ENCODE measurements around the gene CAMTA1. TPM values are rescaled to one million over a fixed set of nuclear protein-coding genes. Genes with fewer than 3 reads are reported as not detected.

Gene CAMTA1
- polyA plus RNA-seq, 1 of the 3 experiments (the other 2 are of a cell fraction): 63.1 TPM

GRCh38 chr1:7267493-7267892 is 482.2 kb downstream of the CAMTA1 start:
- no peaks in the 10 kb centered on the region for H3F3A ChIP-seq (replicated peaks; ENCODE audit: insufficient read depth)
- peaks cover 0 to 36% of the 10 kb centered on the region in 2 experiments; a peak in 2 of 4 replicates for H3K4me1 ChIP-seq (ENCODE audit: control insufficient read depth in 1 of 2, insufficient read depth in 2 of 2, low read depth in 1 of 2, low read length in 1 of 2)
- ChIA-PET CTCF (interaction anchor here (1.0 to 1.3 kb wide), 2 partner anchors 8 to 197 kb away, joined by 3 to 5 read pairs; no protein-coding TSS in a partner anchor), POLR2A (no interaction called here)
- H3K9ac ChIP-seq: no peak overlapping the region
- H3K9me2 ChIP-seq: no peaks in the 10 kb centered on the region
- H3K36me3 ChIP-seq (replicated peaks in 1 of 2; ENCODE audit: control insufficient read depth in 1 of 2, insufficient read depth in 2 of 2, low read length in 1 of 2): no peaks in the 10 kb centered on the region
- no peak overlapping the region for H3K4me3 ChIP-seq (ENCODE audit: low read depth in 2 of 2, low read length in 1 of 2)
- no peaks in the 10 kb centered on the region for H3K27me3 ChIP-seq (ENCODE audit: insufficient read depth)
- no peak overlapping the region for H2AFZ ChIP-seq (ENCODE audit: low read depth)
- H3K79me2 ChIP-seq (ENCODE audit: insufficient read depth): no peaks in the 10 kb centered on the region
- H3K9me3 ChIP-seq: no peaks in the 10 kb centered on the region; the same call in 1 of the 2 replicates
- TF ChIP-seq JUND (IDR thresholded peaks at IDR 0.05) (no peak), REST (IDR thresholded peaks at IDR 0.05; ENCODE audit: low read depth, low read length) (no peak), MEF2A (IDR thresholded peaks at IDR 0.05; ENCODE audit: borderline replicate concordance, low read depth) (no peak), RAD21 (IDR thresholded peaks at IDR 0.05; ENCODE audit: low read length) (no peak), EP300 (IDR thresholded peaks at IDR 0.05; ENCODE audit: borderline replicate concordance in 1 of 2, low read depth in 1 of 2, low read length in 1 of 2) (no peak), CTCF (IDR thresholded peaks at IDR 0.05) (no peak), MXI1 (IDR thresholded peaks at IDR 0.05; ENCODE audit: low read depth, low read length) (no peak), FOXJ3 (CRISPR knock-in tag; IDR thresholded peaks at IDR 0.05) (no peak), POLR2AphosphoS5 (IDR thresholded peaks at IDR 0.05; ENCODE audit: low read depth, low read length) (no peak), YY1 (IDR thresholded peaks at IDR 0.05; ENCODE audit: low read depth) (no peak), TAF1 (IDR thresholded peaks at IDR 0.05; ENCODE audit: borderline replicate concordance, low read depth, low read length) (no peak), GABPA (IDR thresholded peaks at IDR 0.05; ENCODE audit: low read depth) (no peak)
- H3K4me2 ChIP-seq: no peak overlapping the region
- H4K20me1 ChIP-seq (ENCODE audit: insufficient read depth): no peaks in the 10 kb centered on the region
- no peak overlapping the region for H3K27ac ChIP-seq (ENCODE audit: low read depth in 2 of 2, low read length in 1 of 2)
- DNase-seq: no peak

GRCh38 chr1:7268983-7269382 is 483.7 kb downstream of the CAMTA1 start:
- peaks cover 0 to 25% of the 10 kb centered on the region in 2 experiments; a peak in 2 of 4 replicates for H3K4me1 ChIP-seq (ENCODE audit: control insufficient read depth in 1 of 2, insufficient read depth in 2 of 2, low read depth in 1 of 2, low read length in 1 of 2)
- no peak overlapping the region for H3K27ac ChIP-seq (ENCODE audit: low read depth in 2 of 2, low read length in 1 of 2)
- CTCF ChIA-PET: no interaction called here
- H3K9me2 ChIP-seq: no peaks in the 10 kb centered on the region
- no peak overlapping the region for H3K9ac ChIP-seq
- peaks cover under 1% of the 10 kb centered on the region for H3F3A ChIP-seq (replicated peaks; ENCODE audit: insufficient read depth)
- no peaks in the 10 kb centered on the region for H3K79me2 ChIP-seq (ENCODE audit: insufficient read depth)
- no peaks in the 10 kb centered on the region for H4K20me1 ChIP-seq (ENCODE audit: insufficient read depth)
- H3K36me3 ChIP-seq (replicated peaks in 1 of 2; ENCODE audit: control insufficient read depth in 1 of 2, insufficient read depth in 2 of 2, low read length in 1 of 2): no peaks in the 10 kb centered on the region
- POLR2A ChIA-PET: interaction anchor here (0.6 kb wide), 1 partner anchor 662 kb away, joined by 3 read pairs; no protein-coding TSS in a partner anchor
- H3K9me3 ChIP-seq: no peaks in the 10 kb centered on the region; the same call in 1 of the 2 replicates
- H3K4me3 ChIP-seq (ENCODE audit: low read depth in 2 of 2, low read length in 1 of 2): no peak overlapping the region
- no peak overlapping the region for H3K4me2 ChIP-seq
- H2AFZ ChIP-seq (ENCODE audit: low read depth): no peak overlapping the region
- H3K27me3 ChIP-seq (ENCODE audit: insufficient read depth): no peaks in the 10 kb centered on the region
- no peak for TF ChIP-seq FOSL2 (IDR thresholded peaks at IDR 0.05; ENCODE audit: borderline replicate concordance, low read depth)
- TF ChIP-seq RAD21 (IDR thresholded peaks at IDR 0.05; ENCODE audit: low read length): no peak
- no peak for TF ChIP-seq MXI1 (IDR thresholded peaks at IDR 0.05; ENCODE audit: low read depth, low read length)
- no peak for TF ChIP-seq RXRA (IDR thresholded peaks at IDR 0.05; ENCODE audit: borderline replicate concordance, low read depth)
- TF ChIP-seq FOXJ3 (CRISPR knock-in tag; IDR thresholded peaks at IDR 0.05): no peak
- no peak for TF ChIP-seq CHD2 (IDR thresholded peaks at IDR 0.05; ENCODE audit: low read length, partially characterized antibody)
- TF ChIP-seq JUND (IDR thresholded peaks at IDR 0.05): no peak
- TF ChIP-seq RFX5 (IDR thresholded peaks at IDR 0.05; ENCODE audit: low read length): no peak
- TF ChIP-seq YY1 (IDR thresholded peaks at IDR 0.05; ENCODE audit: low read depth): no peak
- TF ChIP-seq ELF1 (IDR thresholded peaks at IDR 0.05): no peak
- no peak for TF ChIP-seq USF2 (IDR thresholded peaks at IDR 0.05; ENCODE audit: borderline replicate concordance, low read depth, low read length)
- TF ChIP-seq MEF2A (IDR thresholded peaks at IDR 0.05; ENCODE audit: borderline replicate concordance, low read depth): no peak
- DNase-seq: no peak
